GM19239 (cell line): Measurements from ENCODE around the gene NUB1.

ENCODE experiments used
- DNase-seq: peaks from one replicate; pipeline ENCODE4 v3.0.0; 2011; ENCODE audit warnings: low spot score; ENCODE audit not compliant: insufficient read length
- FAIRE-seq: peaks from 2 replicates; lab custom pipeline; 2011; peaks lifted over from hg19 to GRCh38; lab: Jason Lieb, UNC

NUB1 gene

GRCh38 chr7:151374139-151374538 lies 32.5 kb downstream of the NUB1 start:
- FAIRE-seq = no peak
- no peak for DNase-seq

DNA sequence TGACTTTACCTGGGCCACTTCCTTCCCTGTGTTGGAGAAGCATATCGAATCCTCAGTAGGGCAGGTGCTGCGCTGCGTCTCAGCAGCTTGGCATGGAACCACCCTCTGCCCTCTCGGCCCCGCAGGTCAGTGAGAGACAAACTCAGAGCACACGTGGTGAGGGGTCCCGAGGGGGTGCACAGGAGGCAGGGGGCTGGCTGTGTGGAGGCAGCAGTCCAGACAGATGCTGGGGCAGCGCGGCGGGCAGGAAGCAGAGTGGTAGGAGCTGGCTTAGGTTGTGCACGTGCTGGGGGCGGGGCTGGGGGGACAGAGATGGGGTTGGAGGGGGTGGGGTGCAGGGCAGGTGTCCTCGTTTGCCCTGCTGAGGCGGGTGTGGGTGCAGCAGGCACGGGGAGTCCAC lies 33.1 kb downstream of the NUB1 start:
- DNase-seq (no peak), FAIRE-seq (no peak)

DNA sequence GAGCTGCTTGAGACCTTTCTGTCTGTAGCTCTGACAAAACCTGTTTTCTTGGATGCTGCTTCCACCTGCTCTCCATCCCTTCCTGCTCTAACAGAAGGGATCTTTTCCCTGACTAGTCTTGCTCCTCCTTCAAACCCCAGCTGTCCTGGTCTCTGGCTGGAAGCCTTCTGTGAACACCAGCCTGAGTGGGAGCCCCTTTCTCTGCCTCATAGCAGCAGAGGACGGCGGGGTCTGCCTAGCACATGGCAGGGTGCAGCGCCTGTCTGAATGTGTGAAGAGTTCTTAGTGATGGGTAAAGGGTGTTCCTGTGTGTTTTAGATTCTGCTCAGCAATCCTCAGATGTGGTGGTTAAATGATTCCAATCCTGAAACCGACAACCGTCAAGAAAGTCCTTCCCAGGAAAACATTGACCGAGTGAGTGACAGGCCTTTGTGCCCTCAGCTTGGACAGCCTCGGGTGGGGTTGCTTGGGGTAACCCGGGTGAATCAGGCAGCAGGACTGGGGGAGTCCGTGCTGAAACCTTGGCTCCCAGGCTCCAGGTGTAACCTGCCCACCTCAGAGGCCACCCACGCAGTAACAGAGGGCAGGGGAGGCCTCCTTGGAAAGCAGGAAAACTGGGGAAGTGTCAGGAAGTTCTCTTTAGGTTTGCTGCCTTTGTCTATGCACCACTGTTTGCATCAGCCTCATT lies 34.1 kb downstream of the NUB1 start:
- no peak for FAIRE-seq
- DNase-seq = no peak

- FAIRE-seq (no peak), DNase-seq (no peak)
Measured at GRCh38 chr7:151376218-151376902, 34.7 kb downstream of the NUB1 start.

DNA sequence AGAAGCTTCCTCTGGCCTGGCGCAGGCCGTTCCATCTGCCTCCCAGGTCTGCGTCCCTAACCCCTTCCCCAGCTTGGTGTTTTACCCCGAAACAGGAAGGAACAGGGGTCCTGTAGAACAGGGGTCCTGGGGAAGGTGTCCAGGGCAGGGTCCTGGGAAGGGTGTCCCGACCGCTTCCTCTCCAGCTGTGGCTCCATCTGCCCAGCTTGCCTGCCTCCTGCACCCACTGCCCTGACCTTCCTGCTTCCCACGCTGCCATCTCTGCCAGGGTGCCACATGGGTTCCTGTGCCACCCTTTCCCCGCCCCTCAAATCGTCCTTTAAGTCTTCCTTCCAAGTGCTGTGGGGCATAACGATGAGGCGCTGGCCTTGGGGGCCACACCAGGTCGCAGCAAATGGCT lies 35.8 kb downstream of the NUB1 start:
- FAIRE-seq = no peak
- no peak for DNase-seq

DNA sequence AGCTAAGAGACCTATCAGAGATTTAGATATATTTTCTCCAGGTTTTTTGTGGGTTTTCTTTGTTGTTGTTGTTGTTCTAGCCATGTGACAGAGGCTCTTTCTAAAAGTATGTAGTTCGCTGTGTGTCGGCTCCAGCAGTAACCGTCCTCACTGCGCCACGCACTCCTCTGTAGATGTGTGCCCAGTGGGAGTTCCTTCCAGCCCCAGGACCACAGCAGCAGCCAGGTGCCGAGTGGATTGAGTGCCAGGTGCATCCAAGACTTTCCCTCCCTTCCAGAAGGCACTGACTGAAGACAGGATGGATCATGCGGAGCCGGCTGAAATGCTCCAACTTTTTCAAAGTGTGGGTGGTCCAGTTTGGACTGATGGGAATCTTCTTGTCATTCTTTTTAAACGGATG lies 36.4 kb downstream of the NUB1 start:
- no peak for DNase-seq
- no peak for FAIRE-seq

DNA sequence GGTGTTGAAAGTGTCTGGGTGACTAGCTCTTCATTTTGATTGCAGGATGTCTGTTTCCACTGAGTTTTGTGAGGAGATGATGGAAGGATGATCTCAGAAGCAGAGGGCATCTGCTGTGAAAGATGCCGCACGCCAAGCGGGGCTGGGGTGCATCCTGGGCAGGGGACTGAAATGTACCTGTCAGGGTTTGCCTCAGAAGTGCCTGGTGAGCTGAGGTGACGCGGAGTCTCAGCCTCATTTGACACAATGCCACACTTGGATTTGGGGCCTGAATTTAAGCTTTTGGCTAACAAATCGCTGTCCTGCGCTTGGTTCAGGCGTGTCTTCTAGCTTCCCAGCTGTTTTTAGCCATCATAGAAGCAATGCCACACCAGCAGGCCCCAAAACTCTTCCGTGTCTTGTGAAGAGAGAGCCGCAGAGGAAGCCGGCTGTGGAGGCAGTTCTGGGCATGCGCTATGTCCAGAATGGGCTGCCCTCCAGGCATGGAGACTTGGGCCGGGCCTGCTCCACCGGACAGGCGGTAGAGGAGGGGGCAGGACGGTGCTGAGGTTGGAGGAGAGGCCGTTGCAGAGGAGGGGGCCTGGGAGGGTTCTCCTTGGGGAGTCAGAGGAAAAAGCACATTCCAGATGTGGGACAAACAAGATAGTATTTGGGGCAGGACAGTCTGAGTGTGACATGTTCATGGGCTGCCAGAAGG lies 37.0 kb downstream of the NUB1 start:
- DNase-seq = no peak
- no peak for FAIRE-seq

DNA sequence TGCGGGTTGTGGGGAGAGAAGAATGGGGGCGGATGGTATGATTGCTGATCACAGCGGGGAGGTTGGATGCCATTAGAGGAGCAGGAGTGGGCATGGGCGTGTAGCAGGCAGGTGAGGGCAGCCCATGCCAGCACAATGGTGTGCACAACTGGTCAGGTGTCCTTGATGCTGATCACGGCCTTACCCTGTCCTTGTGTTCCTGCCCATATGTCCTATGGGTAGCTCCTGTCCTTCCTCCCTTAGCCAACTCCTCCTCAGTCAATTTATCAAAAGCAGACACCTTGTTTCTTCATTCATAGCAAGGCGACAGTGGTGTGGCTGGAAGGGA lies 37.5 kb downstream of the NUB1 start:
- FAIRE-seq (no peak), DNase-seq (no peak)

DNA sequence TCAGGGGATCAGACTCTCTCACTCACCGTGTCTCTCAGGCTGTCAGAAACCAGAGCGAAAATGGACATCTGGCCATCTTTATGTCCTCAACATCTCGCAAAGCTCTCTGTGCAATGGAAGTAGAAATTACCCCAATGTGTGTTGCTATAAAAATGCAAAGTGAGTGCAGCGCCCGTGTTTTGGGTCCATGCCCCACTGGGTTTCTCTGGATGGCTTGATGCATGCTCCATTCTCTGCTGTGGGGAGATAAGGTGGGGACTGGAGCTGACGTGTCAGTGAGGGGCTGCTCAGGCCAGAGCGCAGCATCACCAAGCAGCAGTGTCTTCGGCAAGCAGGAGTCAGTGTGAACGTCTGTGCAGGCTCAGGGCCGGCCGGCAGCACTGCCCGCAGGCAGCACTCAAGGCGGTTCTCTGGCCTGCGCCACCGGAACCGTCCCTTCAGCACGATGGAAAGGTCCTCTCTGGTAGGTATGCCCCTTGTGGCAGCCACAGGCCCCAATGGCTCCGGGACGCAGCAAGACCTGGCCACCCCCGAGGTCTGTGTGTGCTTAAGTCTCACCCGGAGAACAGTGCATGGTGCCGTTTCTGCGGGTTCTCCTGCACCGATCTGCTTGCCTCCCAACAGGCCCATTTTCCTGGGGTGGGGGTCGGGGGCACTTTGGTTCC lies 38.1 kb downstream of the NUB1 start:
- DNase-seq (no peak), FAIRE-seq (no peak)

- DNase-seq = no peak
Measured at GRCh38 chr7:151380199-151381097, 38.8 kb downstream of the NUB1 start.

DNA sequence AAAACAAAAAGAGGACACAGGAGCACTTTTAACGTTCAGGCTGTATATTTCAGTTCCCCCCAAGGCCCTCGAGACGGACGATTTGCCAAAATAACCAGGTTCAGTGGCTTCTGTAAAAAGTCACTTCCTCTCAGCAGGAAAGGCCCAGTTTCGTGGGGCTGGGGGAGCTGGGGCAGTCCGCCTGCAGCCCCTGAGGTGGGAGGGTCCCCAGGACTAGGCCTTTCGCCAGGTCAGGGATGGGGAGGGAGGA lies 39.4 kb downstream of the NUB1 start:
- peak; percentile 31 for FAIRE-seq
- no peak for DNase-seq

More at GRCh38 chr7:151380199-151381097, 38.8 kb downstream of the NUB1 start:
- no peak for FAIRE-seq

GRCh38 chr7:151381348-151382078 lies 39.9 kb downstream of the NUB1 start:
- no peak for DNase-seq

GRCh38 chr7:151382079-151382885 lies 40.7 kb downstream of the NUB1 start:
- DNase-seq (no peak), FAIRE-seq (no peak)

More at GRCh38 chr7:151381348-151382078, 39.9 kb downstream of the NUB1 start:
- FAIRE-seq = no peak

GRCh38 chr7:151383638-151384351 lies 42.2 kb downstream of the NUB1 start:
- no peak for DNase-seq
- FAIRE-seq = no peak

GRCh38 chr7:151384352-151384697 lies 42.7 kb downstream of the NUB1 start:
- no peak for FAIRE-seq
- DNase-seq = no peak

DNA sequence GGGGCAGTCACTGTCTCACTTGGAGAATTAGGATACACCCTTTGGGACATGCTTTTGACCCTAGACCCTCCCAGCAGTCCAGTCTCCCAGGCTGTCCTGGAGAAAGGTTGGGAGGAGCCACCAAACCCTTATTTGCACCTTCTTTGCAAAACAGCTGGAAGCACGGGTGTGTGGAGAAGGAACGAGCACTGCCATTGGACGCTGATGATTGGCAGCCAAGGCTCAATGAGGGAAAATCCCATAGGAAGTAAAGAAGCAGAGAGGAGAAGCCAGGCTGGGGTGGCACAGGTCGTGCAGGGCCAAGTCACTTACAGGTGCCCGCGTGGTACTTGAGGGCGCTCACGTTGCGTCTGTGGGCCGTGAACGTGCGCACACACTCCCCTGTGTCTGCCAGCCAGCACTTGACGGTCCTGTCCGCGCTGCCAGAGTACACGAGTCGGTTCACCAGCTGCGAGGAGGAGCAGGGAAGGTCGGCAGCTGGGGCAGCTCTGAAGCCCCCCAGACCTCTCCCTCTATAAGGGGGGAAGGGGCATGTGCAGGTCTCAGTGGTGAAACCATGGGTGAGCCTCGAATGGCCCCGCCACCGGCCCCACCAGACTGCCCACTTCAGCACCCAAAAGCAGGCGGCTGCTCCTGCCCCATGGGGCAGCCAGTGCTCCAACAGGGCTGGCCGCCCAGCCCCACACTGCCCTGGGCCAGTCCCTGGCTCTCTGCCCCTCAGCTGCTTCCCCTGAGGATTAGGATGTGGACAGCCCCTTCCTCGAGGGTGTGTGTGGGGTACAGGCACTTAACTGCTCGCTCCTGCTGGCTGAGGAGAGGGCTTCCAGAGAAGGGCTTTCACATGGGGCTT lies 43.4 kb downstream of the NUB1 start:
- FAIRE-seq (no peak), DNase-seq (no peak)

GRCh38 chr7:151385626-151386300 lies 44.2 kb downstream of the NUB1 start:
- FAIRE-seq (no peak), DNase-seq (no peak)
